ENCODE data around the gene CBLN3. TPM values are rescaled to one million over a fixed set of nuclear protein-coding genes. Genes with fewer than 3 reads are reported as not detected.

Gene CBLN3
- total RNA-seq, 4 donors from 2014 or later, result 0.30 to 2.6 (median 0.93) TPM; not detected in 1

DNA sequence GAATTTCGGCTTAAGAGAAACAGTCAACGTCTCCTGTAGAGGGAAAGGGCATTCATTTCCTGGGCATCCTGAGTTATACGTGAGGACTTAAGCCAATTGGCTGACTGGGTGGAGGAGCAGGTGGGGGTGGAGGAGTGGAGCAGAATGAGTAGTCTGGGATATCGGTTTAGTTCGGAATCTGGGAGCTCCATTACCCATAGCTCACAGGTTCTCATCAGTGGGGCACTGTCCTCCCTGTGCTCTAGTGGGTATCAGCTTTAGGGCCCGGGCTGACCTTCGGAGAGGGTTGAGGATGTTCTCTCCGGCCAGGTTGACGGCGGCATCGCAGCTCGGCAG, 12.4 kb upstream of the CBLN3 start:
- Histone ChIP-seq H3K9me3 (no peaks in the 10 kb centered on the region), H3K4me3 (peak overlapping the region; percentile 76), H3K36me3 (peaks cover 44% of the 10 kb centered on the region), H3K27ac (peak overlapping the region; percentile 100), H3K27me3 (no peaks in the 10 kb centered on the region), H3K4me1 (peaks cover 37% of the 10 kb centered on the region)
- WGBS, result 2% methylated on average over 5 of the region's 12 CpGs
- no peak for DNase-seq (ENCODE audit: low spot score in 2 of 2)
- TF ChIP-seq, protein P1, sequence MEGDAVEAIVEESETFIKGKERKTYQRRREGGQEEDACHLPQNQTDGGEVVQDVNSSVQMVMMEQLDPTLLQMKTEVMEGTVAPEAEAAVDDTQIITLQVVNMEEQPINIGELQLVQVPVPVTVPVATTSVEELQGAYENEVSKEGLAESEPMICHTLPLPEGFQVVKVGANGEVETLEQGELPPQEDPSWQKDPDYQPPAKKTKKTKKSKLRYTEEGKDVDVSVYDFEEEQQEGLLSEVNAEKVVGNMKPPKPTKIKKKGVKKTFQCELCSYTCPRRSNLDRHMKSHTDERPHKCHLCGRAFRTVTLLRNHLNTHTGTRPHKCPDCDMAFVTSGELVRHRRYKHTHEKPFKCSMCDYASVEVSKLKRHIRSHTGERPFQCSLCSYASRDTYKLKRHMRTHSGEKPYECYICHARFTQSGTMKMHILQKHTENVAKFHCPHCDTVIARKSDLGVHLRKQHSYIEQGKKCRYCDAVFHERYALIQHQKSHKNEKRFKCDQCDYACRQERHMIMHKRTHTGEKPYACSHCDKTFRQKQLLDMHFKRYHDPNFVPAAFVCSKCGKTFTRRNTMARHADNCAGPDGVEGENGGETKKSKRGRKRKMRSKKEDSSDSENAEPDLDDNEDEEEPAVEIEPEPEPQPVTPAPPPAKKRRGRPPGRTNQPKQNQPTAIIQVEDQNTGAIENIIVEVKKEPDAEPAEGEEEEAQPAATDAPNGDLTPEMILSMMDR (IDR thresholded peaks at IDR 0.05), result no peak
- no peak for TF ChIP-seq POLR2A (IDR thresholded peaks at IDR 0.05)
- no peak for TF ChIP-seq EP300 (IDR thresholded peaks at IDR 0.05)
- TF ChIP-seq POLR2AphosphoS5 (IDR thresholded peaks at IDR 0.05), result no peak

DNA sequence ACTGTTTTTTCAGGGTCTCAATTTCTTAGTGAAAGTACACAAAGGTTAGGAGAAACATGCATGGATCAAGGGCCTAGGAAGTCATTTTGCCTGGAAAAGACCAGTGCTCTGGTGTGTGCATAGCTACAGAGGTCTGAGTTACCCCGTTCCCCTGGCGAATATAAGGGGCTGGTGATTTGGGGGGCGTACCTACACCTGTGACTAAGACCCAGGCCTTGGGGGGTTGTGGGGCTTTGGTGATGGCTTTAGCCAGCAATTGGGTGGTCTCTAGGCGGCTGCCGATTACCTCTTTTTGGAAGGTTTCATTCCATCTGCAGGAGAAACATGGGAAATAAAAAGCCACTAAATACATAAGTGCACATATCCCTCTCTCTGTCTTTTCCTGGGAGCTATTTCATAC, 12.0 kb upstream of the CBLN3 start:
- Histone ChIP-seq H3K36me3 (peaks cover 45% of the 10 kb centered on the region), H3K9me3 (no peaks in the 10 kb centered on the region), H3K4me3 (peak overlapping the region; percentile 76), H3K4me1 (peaks cover 40% of the 10 kb centered on the region), H3K27me3 (no peaks in the 10 kb centered on the region), H3K27ac (peak overlapping the region; percentile 100)
- no peak for TF ChIP-seq POLR2AphosphoS5 (IDR thresholded peaks at IDR 0.05)
- TF ChIP-seq, protein P1 (IDR thresholded peaks at IDR 0.05), result no peak
- TF ChIP-seq POLR2A (IDR thresholded peaks at IDR 0.05), result no peak
- no peak for TF ChIP-seq EP300 (IDR thresholded peaks at IDR 0.05)
- 38% methylated on average over 4 of the region's 5 CpGs for WGBS
- DNase-seq (ENCODE audit: low spot score in 2 of 2), result no peak

DNA sequence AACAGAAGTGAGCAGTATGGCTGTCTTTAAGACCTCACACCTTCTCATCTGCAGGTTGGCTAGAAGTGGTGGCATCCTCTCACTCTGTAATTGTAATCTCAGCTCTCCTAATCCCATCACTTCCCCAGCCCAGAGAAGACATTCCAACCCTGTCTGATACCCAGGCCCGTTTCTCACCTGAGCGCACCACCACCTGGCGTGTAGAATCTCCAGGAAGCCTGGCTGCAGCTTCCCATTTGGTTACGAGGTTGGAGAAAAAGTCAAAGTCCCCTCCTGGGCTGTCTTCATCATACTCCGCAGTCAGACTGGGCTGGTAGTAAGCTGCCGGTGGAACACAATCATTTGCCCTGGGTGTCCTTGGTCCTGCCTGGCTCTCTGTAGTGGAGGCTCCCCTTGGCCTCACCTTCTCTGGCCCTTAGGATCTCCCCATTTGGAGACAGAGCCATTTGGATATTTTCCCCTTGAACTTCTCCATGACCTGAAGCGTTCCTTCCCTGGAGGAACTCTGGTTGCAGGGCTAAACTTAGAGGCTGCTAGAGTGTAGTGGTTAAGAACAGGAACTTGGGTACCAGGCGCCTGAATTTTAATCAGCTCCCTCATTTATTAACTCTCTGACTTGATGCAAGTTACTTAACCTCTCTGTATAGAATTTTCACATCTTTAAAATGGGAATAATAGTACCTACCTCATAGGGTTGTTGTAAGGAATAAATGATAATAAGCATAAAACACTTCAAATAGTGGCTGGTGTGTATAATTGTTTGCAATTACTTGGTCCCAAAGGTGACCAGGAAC, 11.3 kb upstream of the CBLN3 start:
- no peak for DNase-seq (ENCODE audit: low spot score in 2 of 2)

DNA sequence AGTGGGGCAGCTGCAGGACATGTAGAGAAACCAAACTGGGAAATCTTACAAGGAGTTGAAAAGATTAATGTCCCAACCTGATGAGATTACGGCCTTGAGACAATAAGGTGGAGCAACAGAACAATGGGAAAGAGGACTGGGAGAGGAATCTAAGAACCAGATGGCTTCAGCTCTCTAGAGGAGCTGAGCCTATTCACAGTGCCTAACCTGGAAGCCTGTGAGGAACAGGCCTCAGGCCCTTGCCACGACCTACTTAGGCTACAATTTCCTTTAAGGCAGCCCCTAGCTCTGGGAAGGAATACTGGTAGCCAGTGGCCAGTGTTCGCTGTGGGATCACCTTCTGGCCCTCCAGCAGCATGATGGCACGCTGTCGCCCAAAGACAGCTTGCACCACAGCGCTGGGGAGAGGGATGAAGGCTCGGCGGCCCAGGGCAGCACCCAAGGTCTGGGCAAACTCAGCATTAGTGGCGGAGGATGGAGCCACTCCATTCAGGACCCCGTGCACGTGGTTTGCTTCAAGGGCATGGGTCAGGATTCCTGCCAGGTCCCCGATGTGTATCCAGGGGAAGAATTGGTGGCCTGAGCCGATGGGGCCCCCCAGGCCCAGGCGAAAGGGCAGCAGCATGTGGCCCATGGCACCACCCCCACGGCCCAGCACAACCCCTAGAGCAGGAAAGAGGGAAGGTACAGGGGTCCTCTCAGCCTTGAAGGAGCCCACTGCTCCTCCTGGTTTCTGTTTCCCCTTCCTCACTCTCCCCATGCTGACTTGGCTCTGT, 10.6 kb upstream of the CBLN3 start:
- Histone ChIP-seq H3K27me3 (no peaks in the 10 kb centered on the region), H3K36me3 (peaks cover 55% of the 10 kb centered on the region), H3K4me3 (no peak overlapping the region), H3K27ac (no peak overlapping the region), H3K4me1 (peaks cover 51% of the 10 kb centered on the region), H3K9me3 (no peaks in the 10 kb centered on the region)
- peak in 1 of 2 donors; percentile 65 for DNase-seq (ENCODE audit: low spot score in 2 of 2)
- WGBS, result 81% methylated on average over 9 of the region's 15 CpGs
- TF ChIP-seq POLR2A (IDR thresholded peaks at IDR 0.05), result no peak
- TF ChIP-seq EP300 (IDR thresholded peaks at IDR 0.05), result no peak
- TF ChIP-seq, protein P1 (IDR thresholded peaks at IDR 0.05), result no peak
- no peak for TF ChIP-seq POLR2AphosphoS5 (IDR thresholded peaks at IDR 0.05)

More for the DNA sequence above, 11.3 kb upstream of the CBLN3 start:
- Histone ChIP-seq H3K9me3 (no peaks in the 10 kb centered on the region), H3K36me3 (peaks cover 48% of the 10 kb centered on the region), H3K4me3 (no peak overlapping the region), H3K4me1 (peaks cover 47% of the 10 kb centered on the region), H3K27ac (peak overlapping the region; percentile 100), H3K27me3 (no peaks in the 10 kb centered on the region)
- TF ChIP-seq, protein P1 (IDR thresholded peaks at IDR 0.05), result no peak
- no peak for TF ChIP-seq EP300 (IDR thresholded peaks at IDR 0.05)
- TF ChIP-seq POLR2AphosphoS5 (IDR thresholded peaks at IDR 0.05), result no peak
- TF ChIP-seq POLR2A (IDR thresholded peaks at IDR 0.05), result no peak
- WGBS, result 86% methylated on average over 8 of the region's 8 CpGs

DNA sequence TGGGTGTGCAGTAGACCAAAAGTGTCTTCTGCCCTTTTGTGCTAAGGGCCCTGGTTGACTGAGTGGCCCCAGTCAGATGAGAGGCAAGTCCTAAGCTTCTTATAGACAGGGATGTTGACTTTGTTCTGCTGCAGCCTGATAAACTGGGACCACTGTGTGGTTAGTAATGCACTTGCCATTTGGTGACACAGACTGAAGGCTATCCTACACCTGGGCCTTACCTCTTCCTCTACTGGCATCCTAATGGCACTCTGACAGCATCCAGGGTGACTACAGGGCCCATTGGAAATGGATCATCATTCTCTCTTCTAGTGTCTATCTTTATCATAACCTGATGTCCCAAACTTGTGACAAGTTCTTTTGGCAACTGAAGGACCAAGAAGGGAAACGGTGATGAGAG, 9.8 kb upstream of the CBLN3 start:
- peak in 1 of 2 donors; percentile 22 for DNase-seq (ENCODE audit: low spot score in 2 of 2)
- TF ChIP-seq POLR2AphosphoS5 (IDR thresholded peaks at IDR 0.05) (no peak), EP300 (IDR thresholded peaks at IDR 0.05) (no peak), POLR2A (IDR thresholded peaks at IDR 0.05) (no peak)
- TF ChIP-seq, protein P1 (IDR thresholded peaks at IDR 0.05), result no peak
- Histone ChIP-seq H3K27ac (no peak overlapping the region), H3K4me1 (peaks cover 51% of the 10 kb centered on the region), H3K36me3 (peaks cover 58% of the 10 kb centered on the region), H3K9me3 (no peaks in the 10 kb centered on the region), H3K4me3 (no peak overlapping the region), H3K27me3 (no peaks in the 10 kb centered on the region)
- WGBS, result 39% methylated on average over 1 of the region's 1 CpG
